ENCODE data around the gene SLC35B2. TPM values are rescaled to one million over a fixed set of nuclear protein-coding genes. Genes with fewer than 3 reads are reported as not detected.
A peak's percentile ranks its signal among the peaks of the same experiment; 100 is the strongest.

Gene SLC35B2
- total RNA-seq, 1 donor from 2014 or later, result 71.8 TPM

DNA sequence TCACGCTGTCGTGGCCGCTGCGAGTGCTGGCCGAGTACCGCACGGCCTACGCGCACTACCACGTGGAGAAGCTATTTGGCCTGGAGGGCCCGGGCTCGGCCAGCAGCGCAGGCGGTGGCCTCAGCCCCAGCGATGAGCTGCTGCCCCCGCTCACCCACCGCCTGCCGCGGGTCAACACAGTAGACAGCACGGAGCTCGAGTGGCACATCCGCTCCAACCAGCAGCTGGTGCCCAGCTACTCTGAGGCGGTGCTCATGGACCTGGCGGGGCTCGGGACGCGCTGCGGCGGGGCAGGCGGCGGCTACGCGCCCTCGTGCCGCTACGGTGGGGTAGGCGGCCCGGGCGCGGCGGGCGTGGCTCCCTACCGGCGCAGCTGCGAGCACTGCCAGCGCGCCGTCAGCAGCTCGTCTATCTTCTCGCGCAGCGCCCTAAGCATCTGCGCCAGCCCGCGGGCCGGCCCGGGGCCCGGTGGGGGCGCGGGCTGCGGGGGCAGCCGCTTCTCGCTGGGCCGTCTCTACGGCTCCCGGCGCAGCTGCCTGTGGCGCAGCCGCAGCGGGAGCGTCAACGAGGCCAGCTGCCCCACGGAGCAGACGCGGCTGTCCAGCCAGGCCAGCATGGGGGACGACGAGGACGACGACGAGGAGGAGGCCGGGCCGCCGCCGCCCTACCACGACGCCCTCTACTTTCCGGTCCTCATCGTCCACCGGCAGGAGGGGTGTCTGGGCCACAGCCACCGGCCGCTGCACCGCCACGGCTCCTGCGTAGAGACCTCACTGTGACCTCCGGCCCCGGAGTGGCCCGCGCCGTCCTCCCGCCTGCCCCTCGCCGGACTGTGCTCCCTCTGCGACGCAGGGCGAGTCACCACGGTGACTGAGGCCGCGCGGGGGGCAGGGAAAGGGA, 18.7 kb upstream of the SLC35B2 start:
- Mint-ChIP-seq H3K36me3 (ENCODE audit: unreplicated experiment) (no peaks in the 10 kb centered on the region), H3K4me3 (ENCODE audit: unreplicated experiment) (no peak overlapping the region), H3K27me3 (ENCODE audit: unreplicated experiment) (peaks cover 36% of the 10 kb centered on the region), H3K4me1 (ENCODE audit: low read depth, unreplicated experiment) (peaks cover 41% of the 10 kb centered on the region), H3K9me3 (ENCODE audit: unreplicated experiment) (peaks cover 24% of the 10 kb centered on the region), H3K27ac (ENCODE audit: unreplicated experiment) (no peak overlapping the region)
- TF ChIP-seq CTCF (IDR thresholded peaks at IDR 0.05; ENCODE audit: partially characterized antibody, unreplicated experiment), result no peak
- no peak for DNase-seq

DNA sequence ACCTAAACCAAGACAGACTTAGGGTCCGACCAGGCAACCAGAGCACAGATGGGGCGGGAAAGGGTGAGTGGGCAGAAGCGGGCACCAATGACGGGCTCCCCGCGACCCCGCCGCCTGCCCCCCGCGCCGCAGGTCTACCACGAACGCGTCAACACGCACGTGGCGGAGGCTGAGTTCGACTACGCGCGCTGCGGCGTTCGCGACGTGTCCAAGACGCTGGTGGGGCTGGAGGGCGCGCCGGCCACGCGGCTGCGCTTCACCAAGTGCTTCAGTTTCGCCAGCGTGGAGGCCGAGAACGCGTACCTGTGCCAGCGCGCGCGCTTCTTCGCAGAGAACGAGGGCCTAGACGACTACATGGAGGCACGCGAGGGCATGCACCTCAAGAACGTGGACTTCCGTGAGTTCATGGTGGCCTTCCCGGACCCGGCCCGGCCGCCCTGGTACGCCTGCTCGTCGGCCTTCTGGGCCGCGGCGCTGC, 18.0 kb upstream of the SLC35B2 start:
- peaks cover 23% of the 10 kb centered on the region for H3K9me3 Mint-ChIP-seq (ENCODE audit: unreplicated experiment)
- DNase-seq, result no peak
- no peaks in the 10 kb centered on the region for H3K36me3 Mint-ChIP-seq (ENCODE audit: unreplicated experiment)
- peaks cover 36% of the 10 kb centered on the region for H3K27me3 Mint-ChIP-seq (ENCODE audit: unreplicated experiment)
- no peak for TF ChIP-seq CTCF (IDR thresholded peaks at IDR 0.05; ENCODE audit: partially characterized antibody, unreplicated experiment)
- no peak overlapping the region for H3K4me3 Mint-ChIP-seq (ENCODE audit: unreplicated experiment)
- H3K4me1 Mint-ChIP-seq (ENCODE audit: low read depth, unreplicated experiment), result peaks cover 41% of the 10 kb centered on the region
- peak overlapping the region; percentile 94 for H3K27ac Mint-ChIP-seq (ENCODE audit: unreplicated experiment)

GRCh38 chr6:44273617-44274016, 16.3 kb upstream of the SLC35B2 start:
- peak overlapping the region; percentile 30 for H3K4me3 Mint-ChIP-seq (ENCODE audit: unreplicated experiment)
- H3K4me1 Mint-ChIP-seq (ENCODE audit: low read depth, unreplicated experiment), result peaks cover 49% of the 10 kb centered on the region
- H3K27ac Mint-ChIP-seq (ENCODE audit: unreplicated experiment), result peak overlapping the region; percentile 84
- H3K9me3 Mint-ChIP-seq (ENCODE audit: unreplicated experiment), result peaks cover 27% of the 10 kb centered on the region
- TF ChIP-seq CTCF (IDR thresholded peaks at IDR 0.05; ENCODE audit: partially characterized antibody, unreplicated experiment), result no peak
- no peak for DNase-seq
- peaks cover 28% of the 10 kb centered on the region for H3K27me3 Mint-ChIP-seq (ENCODE audit: unreplicated experiment)
- H3K36me3 Mint-ChIP-seq (ENCODE audit: unreplicated experiment), result no peaks in the 10 kb centered on the region

DNA sequence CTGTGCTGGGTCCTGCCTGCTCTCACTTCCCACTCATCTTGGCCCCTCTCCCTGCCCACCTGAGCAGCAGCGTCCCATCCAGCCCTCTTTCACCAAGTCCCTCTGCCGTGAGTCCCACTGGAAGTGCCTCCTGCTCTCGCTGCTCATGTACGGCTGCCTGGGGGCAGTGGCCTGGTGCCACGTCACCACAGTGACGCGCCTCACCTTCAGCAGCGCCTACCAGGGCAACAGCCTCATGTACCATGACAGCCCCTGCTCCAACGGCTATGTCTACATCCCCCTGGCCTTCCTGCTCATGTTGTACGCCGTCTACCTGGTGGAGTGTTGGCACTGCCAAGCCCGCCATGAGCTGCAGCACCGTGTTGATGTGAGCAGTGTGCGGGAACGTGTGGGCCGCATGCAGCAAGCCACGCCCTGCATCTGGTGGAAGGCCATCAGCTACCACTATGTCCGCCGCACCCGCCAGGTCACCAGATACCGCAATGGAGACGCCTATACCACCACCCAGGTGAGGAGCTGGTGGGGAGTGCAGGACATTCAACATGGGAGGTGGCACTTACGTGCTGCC, 15.8 kb upstream of the SLC35B2 start:
- H3K36me3 Mint-ChIP-seq (ENCODE audit: unreplicated experiment), result no peaks in the 10 kb centered on the region
- H3K9me3 Mint-ChIP-seq (ENCODE audit: unreplicated experiment), result peaks cover 27% of the 10 kb centered on the region
- peak overlapping the region; percentile 84 for H3K27ac Mint-ChIP-seq (ENCODE audit: unreplicated experiment)
- no peak for TF ChIP-seq CTCF (IDR thresholded peaks at IDR 0.05; ENCODE audit: partially characterized antibody, unreplicated experiment)
- peaks cover 28% of the 10 kb centered on the region for H3K27me3 Mint-ChIP-seq (ENCODE audit: unreplicated experiment)
- DNase-seq, result no peak
- H3K4me3 Mint-ChIP-seq (ENCODE audit: unreplicated experiment), result peak overlapping the region; percentile 80
- H3K4me1 Mint-ChIP-seq (ENCODE audit: low read depth, unreplicated experiment), result peaks cover 50% of the 10 kb centered on the region

DNA sequence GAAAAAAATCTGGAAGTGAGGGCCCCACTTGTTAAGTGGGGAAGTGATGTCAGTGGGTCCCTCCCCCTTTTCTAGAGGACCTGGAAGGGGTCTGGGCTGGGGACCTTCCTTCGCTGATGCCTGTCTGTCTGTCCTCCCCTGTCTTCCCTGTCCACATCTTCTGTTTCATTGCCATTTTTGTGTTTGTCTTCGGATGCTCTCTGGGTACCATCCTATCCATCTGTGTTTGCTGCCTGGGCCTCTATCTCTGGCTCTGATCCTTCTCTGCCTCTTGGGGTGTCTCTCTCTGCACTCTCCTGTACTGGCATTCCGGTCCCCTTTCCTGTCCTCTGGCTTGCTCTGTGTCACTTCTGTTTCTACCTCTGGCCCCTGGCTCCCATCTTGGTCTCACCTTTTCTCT, 15.2 kb upstream of the SLC35B2 start:
- no peak for TF ChIP-seq CTCF (IDR thresholded peaks at IDR 0.05; ENCODE audit: partially characterized antibody, unreplicated experiment)
- DNase-seq, result no peak
- peaks cover 46% of the 10 kb centered on the region for H3K4me1 Mint-ChIP-seq (ENCODE audit: low read depth, unreplicated experiment)
- H3K9me3 Mint-ChIP-seq (ENCODE audit: unreplicated experiment), result peaks cover 26% of the 10 kb centered on the region
- peaks cover 24% of the 10 kb centered on the region for H3K27me3 Mint-ChIP-seq (ENCODE audit: unreplicated experiment)
- no peaks in the 10 kb centered on the region for H3K36me3 Mint-ChIP-seq (ENCODE audit: unreplicated experiment)
- H3K4me3 Mint-ChIP-seq (ENCODE audit: unreplicated experiment), result peak overlapping the region; percentile 80
- peak overlapping the region; percentile 57 for H3K27ac Mint-ChIP-seq (ENCODE audit: unreplicated experiment)

All from glutamatergic neuron (in vitro differentiated cells).